Measurements from ENCODE around the gene TDRD3. TPM values are rescaled to one million over a fixed set of nuclear protein-coding genes. Genes with fewer than 3 reads are reported as not detected.

The TDRD3 gene
- total RNA-seq, 1 experiment from 2014 or later, result 5.8 TPM

DNA sequence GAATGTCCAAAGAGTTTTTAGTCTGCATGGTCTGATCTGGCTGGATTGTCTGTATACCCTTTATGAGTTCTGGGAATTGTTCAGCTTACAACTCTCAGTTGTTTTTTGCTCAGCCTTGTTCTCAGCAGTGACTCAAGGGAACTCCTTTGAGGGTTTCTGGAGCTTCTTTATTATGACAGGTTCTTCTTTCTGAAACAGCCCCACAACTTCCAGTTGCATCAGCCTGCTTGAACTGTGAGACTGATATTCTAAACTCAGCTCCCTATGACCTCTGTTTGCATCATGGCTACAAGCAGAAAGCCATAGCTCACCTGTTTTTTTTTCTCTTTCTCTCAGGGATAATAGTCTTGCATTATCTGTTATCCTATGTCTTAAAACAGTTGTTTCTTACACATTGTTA lies 85.0 kb downstream of the TDRD3 start:
- no peak for DNase-seq
- ATAC-seq, result no peak
- no peaks in the 10 kb centered on the region for H3K4me1 ChIP-seq (ENCODE audit: insufficient read depth, low read length)

GRCh38 chr13:60484865-60485264 lies 87.8 kb downstream of the TDRD3 start:
- Histone ChIP-seq H3K4me3 (ENCODE audit: low read length) (no peak overlapping the region), H3K4me2 (ENCODE audit: low read length) (no peak overlapping the region), H3K4me1 (ENCODE audit: insufficient read depth, low read length) (no peaks in the 10 kb centered on the region), H3K9ac (ENCODE audit: low read length) (no peak overlapping the region), H4K20me1 (ENCODE audit: low read length) (no peaks in the 10 kb centered on the region), H3K36me3 (ENCODE audit: low read depth, low read length) (no peaks in the 10 kb centered on the region), H3K27me3 (ENCODE audit: low read length) (no peaks in the 10 kb centered on the region), H3K9me3 (ENCODE audit: low read length) (no peaks in the 10 kb centered on the region), H3K9me2 (replicated peaks; ENCODE audit: low read length) (no peaks in the 10 kb centered on the region), H2AFZ (ENCODE audit: low read length) (no peak overlapping the region), H3F3A (ENCODE audit: low read length, unreplicated experiment) (no peaks in the 10 kb centered on the region), H3K79me2 (ENCODE audit: low read length) (no peaks in the 10 kb centered on the region), H3K27ac (ENCODE audit: low read length) (no peak overlapping the region)
- POLR2A ChIA-PET (ENCODE audit: unreplicated experiment), result no interaction called here
- TF ChIP-seq EZH2 (IDR thresholded peaks at IDR 0.05; ENCODE audit: low read length, unreplicated experiment), result no peak
- no peak for TF ChIP-seq CTCF (conservative IDR thresholded peaks at IDR 0.05; ENCODE audit: low read depth, low read length)
- TF ChIP-seq EZH2phosphoT487 (IDR thresholded peaks at IDR 0.05; ENCODE audit: borderline replicate concordance, low read length), result no peak
- ATAC-seq (no peak), DNase-seq (no peak)
- no TSS peak for BruUV-seq (replicated peaks)
- CTCF ChIA-PET, result no interaction called here
- intact Hi-C loops (cut with micrococcal nuclease), result no loop called here

More for the DNA sequence above, 85.0 kb downstream of the TDRD3 start:
- Histone ChIP-seq H3K27me3 (ENCODE audit: low read length) (no peaks in the 10 kb centered on the region), H4K20me1 (ENCODE audit: low read length) (no peaks in the 10 kb centered on the region), H3K9ac (ENCODE audit: low read length) (no peak overlapping the region), H3K79me2 (ENCODE audit: low read length) (no peaks in the 10 kb centered on the region), H3K9me2 (replicated peaks; ENCODE audit: low read length) (no peaks in the 10 kb centered on the region), H2AFZ (ENCODE audit: low read length) (no peak overlapping the region), H3K4me2 (ENCODE audit: low read length) (no peak overlapping the region), H3F3A (ENCODE audit: low read length, unreplicated experiment) (no peaks in the 10 kb centered on the region), H3K9me3 (ENCODE audit: low read length) (no peaks in the 10 kb centered on the region), H3K36me3 (ENCODE audit: low read depth, low read length) (no peaks in the 10 kb centered on the region), H3K27ac (ENCODE audit: low read length) (no peak overlapping the region), H3K4me3 (ENCODE audit: low read length) (no peak overlapping the region)
- TF ChIP-seq CTCF (conservative IDR thresholded peaks at IDR 0.05; ENCODE audit: low read depth, low read length), result no peak
- no peak for TF ChIP-seq EZH2phosphoT487 (IDR thresholded peaks at IDR 0.05; ENCODE audit: borderline replicate concordance, low read length)
- no peak for TF ChIP-seq EZH2 (IDR thresholded peaks at IDR 0.05; ENCODE audit: low read length, unreplicated experiment)
- POLR2A ChIA-PET (ENCODE audit: unreplicated experiment), result no interaction called here
- CTCF ChIA-PET, result no interaction called here
- BruUV-seq (replicated peaks), result no TSS peak
- intact Hi-C loops (cut with micrococcal nuclease), result no loop called here

- no peaks in the 10 kb centered on the region for H3K9me3 ChIP-seq (ENCODE audit: low read length)
- ChIA-PET CTCF (no interaction called here), POLR2A (ENCODE audit: unreplicated experiment) (no interaction called here)
- no peaks in the 10 kb centered on the region for H3K9me2 ChIP-seq (replicated peaks; ENCODE audit: low read length)
- no peaks in the 10 kb centered on the region for H4K20me1 ChIP-seq (ENCODE audit: low read length)
- TF ChIP-seq EZH2phosphoT487 (IDR thresholded peaks at IDR 0.05; ENCODE audit: borderline replicate concordance, low read length) (no peak), CTCF (conservative IDR thresholded peaks at IDR 0.05; ENCODE audit: low read depth, low read length) (no peak), EZH2 (IDR thresholded peaks at IDR 0.05; ENCODE audit: low read length, unreplicated experiment) (no peak)
- H3K27me3 ChIP-seq (ENCODE audit: low read length), result no peaks in the 10 kb centered on the region
- BruUV-seq (replicated peaks), result no TSS peak
- H3K79me2 ChIP-seq (ENCODE audit: low read length), result no peaks in the 10 kb centered on the region
- H3K4me3 ChIP-seq (ENCODE audit: low read length), result no peak overlapping the region
- no peak for DNase-seq
- H3K27ac ChIP-seq (ENCODE audit: low read length), result no peak overlapping the region
- no peak overlapping the region for H3K4me2 ChIP-seq (ENCODE audit: low read length)
- no peaks in the 10 kb centered on the region for H3F3A ChIP-seq (ENCODE audit: low read length, unreplicated experiment)
- H3K36me3 ChIP-seq (ENCODE audit: low read depth, low read length), result no peaks in the 10 kb centered on the region
- no peak overlapping the region for H3K9ac ChIP-seq (ENCODE audit: low read length)
- no peaks in the 10 kb centered on the region for H3K4me1 ChIP-seq (ENCODE audit: insufficient read depth, low read length)
- no peak overlapping the region for H2AFZ ChIP-seq (ENCODE audit: low read length)
- intact Hi-C loops (cut with micrococcal nuclease), result no loop called here
- ATAC-seq, result no peak
These were observed 94.5 kb downstream of the TDRD3 start for GRCh38 chr13:60491531-60491930.
